Mononuclear cell (primary cell): Measurements from ENCODE around the gene ATAD2B. TPM values are rescaled to one million over a fixed set of nuclear protein-coding genes. Genes with fewer than 3 reads are reported as not detected.
A peak's percentile ranks its signal among the peaks of the same experiment; 100 is the strongest.
"Not testable (repeated sequence)": the region's sequence is repeated elsewhere in the genome, so short reads cannot be mapped to it uniquely, and the experiment has no call there.

Experiments used
- H3K27me3 ChIP-seq: 2 replicates; pipeline ENCODE4 v1.6.0; 2011; ENCODE audit warnings: low read length, control low read depth; ENCODE audit not compliant: insufficient read depth
- H3K4me1 ChIP-seq: 2 replicates; pipeline ENCODE4 v1.5.1; 2011; ENCODE audit warnings: mild to moderate bottlenecking, low read length, control low read depth; ENCODE audit not compliant: insufficient read depth
- H3K4me3 ChIP-seq: 2 replicates; pipeline ENCODE4 v1.5.1; 2011; ENCODE audit warnings: mild to moderate bottlenecking, low read length, moderate library complexity
- H3K9me3 ChIP-seq: 2 replicates; pipeline ENCODE4 v1.5.1; 2011; ENCODE audit warnings: low read depth, mild to moderate bottlenecking, control low read depth, low read length
- total RNA-seq: library from RNA; depleted of rRNA; stranded (reverse); fragments of >200 nt; gene quantifications from one replicate; pipeline ENCODE4 v1.2.3, GENCODE V29; 2012

Gene ATAD2B
- 55.2 TPM for total RNA-seq

- Histone ChIP-seq H3K4me3 (peak within 1 kb of the TSS; percentile 99), H3K27me3 (no peaks in the 10 kb centered on the region), H3K9me3 (no peaks in the 10 kb centered on the region), H3K4me1 (peaks cover 30% of the 10 kb centered on the region)
Observed at GRCh38 chr2:23926750-23927571, at the start of gene ATAD2B. Gene ATAD2B (minus strand): TSS chr2:23927123. CDS start chr2:23926770, 353 bp downstream.

GRCh38 chr2:23967846-23968245 is 40.9 kb upstream of the ATAD2B start:
- Histone ChIP-seq H3K4me3 (no peak overlapping the region), H3K4me1 (no peaks in the 10 kb centered on the region), H3K9me3 (no peaks in the 10 kb centered on the region), H3K27me3 (no peaks in the 10 kb centered on the region)

- H3K4me3 ChIP-seq = no peak overlapping the region
- H3K4me1 ChIP-seq = no peaks in the 10 kb centered on the region
- no peaks in the 10 kb centered on the region for H3K9me3 ChIP-seq
- H3K27me3 ChIP-seq = no peaks in the 10 kb centered on the region
Observed at GRCh38 chr2:23954325-23955014, 27.5 kb upstream of the ATAD2B start.

- H3K4me1 ChIP-seq = no peaks in the 10 kb centered on the region
- no peaks in the 10 kb centered on the region for H3K27me3 ChIP-seq
- H3K4me3 ChIP-seq = no peak overlapping the region
Observed at GRCh38 chr2:23953625-23954024, 26.7 kb upstream of the ATAD2B start.

GRCh38 chr2:23952558-23952957 is 25.6 kb upstream of the ATAD2B start:
- not testable (repeated sequence) for H3K9me3 ChIP-seq, H3K27me3 ChIP-seq, H3K4me3 ChIP-seq, H3K4me1 ChIP-seq

More at GRCh38 chr2:23953625-23954024, 26.7 kb upstream of the ATAD2B start:
- no peaks in the 10 kb centered on the region for H3K9me3 ChIP-seq

GRCh38 chr2:23947350-23947749 is 20.4 kb upstream of the ATAD2B start:
- Histone ChIP-seq H3K4me3 (no peak overlapping the region), H3K9me3 (no peaks in the 10 kb centered on the region), H3K4me1 (no peaks in the 10 kb centered on the region), H3K27me3 (no peaks in the 10 kb centered on the region)

GRCh38 chr2:23944976-23945375 is 18.1 kb upstream of the ATAD2B start:
- Histone ChIP-seq H3K4me1 (peaks cover 12% of the 10 kb centered on the region), H3K27me3 (no peaks in the 10 kb centered on the region), H3K4me3 (no peak overlapping the region), H3K9me3 (no peaks in the 10 kb centered on the region)

- no peaks in the 10 kb centered on the region for H3K27me3 ChIP-seq
- no peak overlapping the region for H3K4me3 ChIP-seq
- no peaks in the 10 kb centered on the region for H3K9me3 ChIP-seq
- peaks cover 16% of the 10 kb centered on the region for H3K4me1 ChIP-seq
Observed at GRCh38 chr2:23944527-23944926, 17.6 kb upstream of the ATAD2B start.

- Histone ChIP-seq H3K4me1 (peaks cover 25% of the 10 kb centered on the region), H3K9me3 (no peaks in the 10 kb centered on the region), H3K4me3 (no peak overlapping the region), H3K27me3 (no peaks in the 10 kb centered on the region)
Observed at GRCh38 chr2:23943666-23944065, 16.7 kb upstream of the ATAD2B start.

- Histone ChIP-seq H3K4me1 (peaks cover 25% of the 10 kb centered on the region), H3K9me3 (no peaks in the 10 kb centered on the region), H3K4me3 (no peak overlapping the region), H3K27me3 (no peaks in the 10 kb centered on the region)
Observed at GRCh38 chr2:23941644-23942043, 14.7 kb upstream of the ATAD2B start.

- Histone ChIP-seq H3K4me1 (peaks cover 25% of the 10 kb centered on the region), H3K4me3 (peak overlapping the region; percentile 81)
Observed at GRCh38 chr2:23940718-23941620, 14.0 kb upstream of the ATAD2B start.

GRCh38 chr2:23939987-23940717 is 13.2 kb upstream of the ATAD2B start, which contains the start of gene UBXN2A:
Gene UBXN2A (plus strand): TSS chr2:23940463. CDS start chr2:23958315, 17,852 bp downstream.
- H3K27me3 ChIP-seq = no peaks in the 10 kb centered on the region
- H3K4me1 ChIP-seq = peaks cover 25% of the 10 kb centered on the region
- peak within 1 kb of the TSS; percentile 81 for H3K4me3 ChIP-seq
- no peaks in the 10 kb centered on the region for H3K9me3 ChIP-seq

More at GRCh38 chr2:23940718-23941620, 14.0 kb upstream of the ATAD2B start:
- Histone ChIP-seq H3K27me3 (no peaks in the 10 kb centered on the region), H3K9me3 (no peaks in the 10 kb centered on the region)

GRCh38 chr2:23934259-23934658 is 7.3 kb upstream of the ATAD2B start:
- no peak overlapping the region for H3K4me3 ChIP-seq

GRCh38 chr2:23926290-23926749 is 603 bp downstream of the ATAD2B start:
- Histone ChIP-seq H3K27me3 (no peaks in the 10 kb centered on the region), H3K9me3 (no peaks in the 10 kb centered on the region), H3K4me3 (peak overlapping the region; percentile 99), H3K4me1 (peaks cover 30% of the 10 kb centered on the region)

More at GRCh38 chr2:23934259-23934658, 7.3 kb upstream of the ATAD2B start:
- H3K4me1 ChIP-seq = peaks cover 6% of the 10 kb centered on the region
- H3K9me3 ChIP-seq = no peaks in the 10 kb centered on the region
- no peaks in the 10 kb centered on the region for H3K27me3 ChIP-seq
